H1 (cell line): ENCODE measurements around the gene TMED9. TPM values are rescaled to one million over a fixed set of nuclear protein-coding genes. Genes with fewer than 3 reads are reported as not detected.

ENCODE experiments used
- CTCF ChIA-PET: fragments of 300-600 bp; sonication (Branson Sonifier 250); formaldehyde crosslinking; loops from one replicate; lab custom pipeline; 2021; ENCODE audit not compliant: partially characterized antibody; lab: Charles Lee
- POLR2A ChIA-PET: fragments of 300-600 bp; sonication (Branson Sonifier 250); formaldehyde crosslinking; loops from one replicate; lab custom pipeline; 2021; ENCODE audit warnings: inconsistent platforms; ENCODE audit not compliant: partially characterized antibody; lab: Charles Lee
- DNase-seq, 2 experiments: peaks; one replicate each; pipeline versions ENCODE4 v3.0.0 to v3.0.0-alpha.2; 2010 to 2022; ENCODE audit warnings: low spot score in 2 of 2, low read depth in 1 of 2, mixed read lengths in 1 of 2
- FAIRE-seq: peaks from 2 replicates; lab custom pipeline; 2011; peaks lifted over from hg19 to GRCh38; lab: Jason Lieb, UNC
- H2AFZ ChIP-seq: 2 replicates; pipeline ENCODE4 v1.8.1; 2012; ENCODE audit warnings: low read length, inconsistent platforms
- H2AK5ac ChIP-seq: 2 replicates; pipeline ENCODE4 v1.6.1; 2013; ENCODE audit warnings: low read depth, low read length
- H2BK120ac ChIP-seq: replicated peaks from 2 replicates; pipeline ENCODE3; 2013; ENCODE audit warnings: low read depth, low read length, inconsistent platforms
- H2BK12ac ChIP-seq: 2 replicates; pipeline ENCODE4 v1.6.1; 2013; ENCODE audit warnings: low read depth, low read length
- H2BK15ac ChIP-seq: 2 replicates; pipeline ENCODE4 v1.6.1; 2013; ENCODE audit warnings: low read length
- H2BK20ac ChIP-seq: 2 replicates; pipeline ENCODE4 v1.6.1; 2013; ENCODE audit warnings: low read length
- H2BK5ac ChIP-seq: 2 replicates; pipeline ENCODE4 v1.6.1; 2013; ENCODE audit warnings: low read depth, low read length
- H3K14ac ChIP-seq: 2 replicates; pipeline ENCODE4 v1.6.1; 2013; ENCODE audit warnings: inconsistent platforms; ENCODE audit not compliant: insufficient read length
- H3K18ac ChIP-seq: 2 replicates; pipeline ENCODE4 v1.6.1; 2013; ENCODE audit warnings: low read length; ENCODE audit errors: extremely low read depth
- H3K23ac ChIP-seq: 2 replicates; pipeline ENCODE4 v1.6.1; 2013; ENCODE audit warnings: inconsistent platforms; ENCODE audit not compliant: insufficient read length
- H3K23me2 ChIP-seq: 2 replicates; pipeline ENCODE4 v1.6.1; 2013; ENCODE audit warnings: low read depth, low read length
- H3K27ac ChIP-seq: 2 replicates; pipeline ENCODE4 v1.6.1; 2011; ENCODE audit warnings: low read depth, low read length, inconsistent platforms
- H3K27me3 ChIP-seq, 4 experiments: replicated peaks in 1 of 4; 1 replicate in 1 of 4; 2 replicates in 3 of 4; pipeline versions ENCODE4 v1.6.1 to v1.8.1; 2011 to 2013; ENCODE audit warnings: low read length in 3 of 4, mild to moderate bottlenecking in 3 of 4, inconsistent platforms in 2 of 4, mixed read lengths in 2 of 4, moderate library complexity in 1 of 4; ENCODE audit not compliant: control insufficient read depth in 3 of 4, insufficient read depth in 3 of 4; ENCODE audit errors: extremely low read depth in 1 of 4
- H3K36me3 ChIP-seq, 4 experiments: 2 replicates each; pipeline versions ENCODE4 v1.6.1 to v1.8.1; 2011 to 2013; ENCODE audit warnings: mild to moderate bottlenecking in 4 of 4, low read length in 3 of 4, moderate library complexity in 2 of 4, control low read depth in 1 of 4, inconsistent platforms in 1 of 4; ENCODE audit not compliant: insufficient read depth in 4 of 4, control insufficient read depth in 2 of 4
- H3K4ac ChIP-seq: replicated peaks from 2 replicates; pipeline ENCODE3; 2013; ENCODE audit warnings: low read length, low read depth, mixed read lengths, inconsistent platforms; ENCODE audit not compliant: insufficient read length
- H3K4me1 ChIP-seq, 4 experiments: replicated peaks in 1 of 4; 1 replicate in 1 of 4; 2 replicates in 3 of 4; pipeline versions ENCODE4 v1.6.1 to v1.8.1; 2011 to 2013; ENCODE audit warnings: low read length in 3 of 4, inconsistent platforms in 2 of 4, mixed read lengths in 1 of 4; ENCODE audit not compliant: insufficient read depth in 4 of 4, control insufficient read depth in 3 of 4
- H3K4me2 ChIP-seq, 2 experiments: 2 replicates each; pipeline versions ENCODE4 v1.6.1 to v1.8.1; 2011 to 2013; ENCODE audit warnings: low read depth in 2 of 2, low read length in 2 of 2, control low read depth in 1 of 2, inconsistent platforms in 1 of 2, mild to moderate bottlenecking in 1 of 2; ENCODE audit not compliant: insufficient read depth in 1 of 2
- H3K4me3 ChIP-seq, 4 experiments: fragments of 200-600, 300-600 bp in 1 of 4; sonication (generic), shearing (Covaris generic), sonication (Bioruptor Twin) in 1 of 4; 2 replicates each; pipeline versions ENCODE4 v1.5.1 to v1.8.1; 2011 to 2016; ENCODE audit warnings: low read length in 4 of 4, low read depth in 3 of 4, control low read depth in 2 of 4, inconsistent platforms in 2 of 4, mild to moderate bottlenecking in 2 of 4, mixed read lengths in 1 of 4, moderate library complexity in 1 of 4; ENCODE audit not compliant: insufficient read depth in 2 of 4; ENCODE audit errors: extremely low read depth in 1 of 4
- H3K56ac ChIP-seq: replicated peaks from 2 replicates; pipeline ENCODE3; 2013; ENCODE audit warnings: low read depth, mild to moderate bottlenecking, mixed read lengths, low read length, inconsistent platforms; ENCODE audit not compliant: insufficient read length
- H3K79me1 ChIP-seq: 2 replicates; pipeline ENCODE4 v1.6.1; 2013; ENCODE audit warnings: low read depth, low read length, control low read depth
- H3K79me2 ChIP-seq, 2 experiments: 2 replicates each; pipeline versions ENCODE4 v1.6.1 to v1.8.1; 2012 to 2013; ENCODE audit warnings: low read length in 2 of 2, mild to moderate bottlenecking in 2 of 2, inconsistent platforms in 1 of 2; ENCODE audit not compliant: insufficient read depth in 2 of 2, control insufficient read depth in 1 of 2
- H3K9ac ChIP-seq, 4 experiments: replicated peaks in 1 of 4; 1 replicate in 1 of 4; 2 replicates in 3 of 4; pipeline versions ENCODE4 v1.6.1 to v1.8.1; 2011 to 2013; ENCODE audit warnings: low read depth in 3 of 4, low read length in 3 of 4, control low read depth in 2 of 4, mild to moderate bottlenecking in 2 of 4, moderate library complexity in 2 of 4, inconsistent platforms in 1 of 4; ENCODE audit errors: extremely low read depth in 1 of 4
- H3K9me3 ChIP-seq, 2 experiments: 2 replicates each; pipeline versions ENCODE4 v1.6.1 to v1.8.1; 2012 to 2013; ENCODE audit warnings: mild to moderate bottlenecking in 2 of 2, moderate library complexity in 2 of 2, control low read depth in 1 of 2, inconsistent platforms in 1 of 2, low read depth in 1 of 2, low read length in 1 of 2, mixed read lengths in 1 of 2; ENCODE audit not compliant: insufficient read depth in 2 of 2
- H4K20me1 ChIP-seq, 2 experiments: replicated peaks in 1 of 2; 2 replicates each; pipeline versions ENCODE3 to v1.8.1; 2011 to 2013; ENCODE audit warnings: inconsistent platforms in 2 of 2, low read length in 2 of 2, mild to moderate bottlenecking in 1 of 2; ENCODE audit not compliant: insufficient read depth in 2 of 2, control insufficient read depth in 1 of 2
- H4K5ac ChIP-seq: 2 replicates; pipeline ENCODE4 v1.6.1; 2013; ENCODE audit warnings: low read length, low read depth, mixed read lengths, inconsistent platforms; ENCODE audit not compliant: insufficient read length
- H4K8ac ChIP-seq: 2 replicates; pipeline ENCODE4 v1.8.0; 2013; ENCODE audit warnings: mild to moderate bottlenecking, moderate library complexity, low read length, inconsistent platforms; ENCODE audit not compliant: insufficient read depth; ENCODE audit errors: extremely low read depth
- H4K91ac ChIP-seq: replicated peaks from 2 replicates; pipeline ENCODE3; 2013; ENCODE audit warnings: low read length, mixed read lengths, inconsistent platforms; ENCODE audit not compliant: insufficient read length
- ASH2L ChIP-seq: fragments of 200-600, 300-600 bp; sonication (generic); IDR thresholded peaks from one replicate; pipeline ENCODE4 v1.7.1; 2017; ENCODE audit warnings: low read length
- CBX8 ChIP-seq: fragments of 300-800, 300-1000 bp; sonication (generic); IDR thresholded peaks from 2 replicates; pipeline ENCODE4 v1.7.1; 2016; ENCODE audit warnings: low read depth, low read length, borderline replicate concordance
- JUND ChIP-seq: IDR thresholded peaks from 2 replicates; pipeline ENCODE4 v1.6.1; 2011; ENCODE audit warnings: mild to moderate bottlenecking, improper control_type of control experiment, low read length
- NRF1 ChIP-seq: IDR thresholded peaks from 2 replicates; pipeline ENCODE4 v1.6.1; 2011; ENCODE audit warnings: mild to moderate bottlenecking, low read depth, low read length, improper control_type of control experiment
- POU5F1 ChIP-seq: IDR thresholded peaks from 2 replicates; pipeline ENCODE4 v1.6.1; 2011; ENCODE audit warnings: low read depth, mild to moderate bottlenecking, low read length, moderate library complexity
- RFX5 ChIP-seq: IDR thresholded peaks from 2 replicates; pipeline ENCODE4 v1.6.1; 2011; ENCODE audit warnings: low read depth, low read length, improper control_type of control experiment, borderline replicate concordance
- SAP30 ChIP-seq: fragments of 300-600 bp; sonication (generic); IDR thresholded peaks from 2 replicates; pipeline ENCODE4 v1.7.1; 2012; ENCODE audit warnings: low read length, moderate library complexity, mild to moderate bottlenecking, inconsistent platforms; ENCODE audit not compliant: insufficient read depth, insufficient replicate concordance
- SIRT6 ChIP-seq: IDR thresholded peaks from one replicate; pipeline ENCODE4 v1.7.1; 2012; ENCODE audit warnings: low read length, inconsistent platforms
- SRF ChIP-seq: IDR thresholded peaks from 2 replicates; pipeline ENCODE4 v1.6.1; 2011; ENCODE audit warnings: mild to moderate bottlenecking, low read depth, low read length, moderate library complexity
- TAF1 ChIP-seq: IDR thresholded peaks from 2 replicates; pipeline ENCODE4 v1.6.1; 2011; ENCODE audit warnings: mild to moderate bottlenecking, low read depth, low read length
- TCF12 ChIP-seq: IDR thresholded peaks from 2 replicates; pipeline ENCODE4 v1.6.1; 2011; ENCODE audit warnings: low read depth, mild to moderate bottlenecking, low read length
- YY1 ChIP-seq: IDR thresholded peaks from 2 replicates; pipeline ENCODE4 v1.6.1; 2011; ENCODE audit warnings: low read depth, mild to moderate bottlenecking, low read length
- WGBS, 2 experiments: shearing (Covaris generic) in 1 of 2; methylation state at CpG; one replicate each; pipeline versions ENCODE4 v1.1.6 to v1.1.7; 2013 to 2015; ENCODE audit warnings: low lambda C conversion rate in 2 of 2, mixed read lengths in 2 of 2, inconsistent platforms in 1 of 2, low coverage in 1 of 2, missing lambda C conversion rate in 1 of 2; ENCODE audit not compliant: insufficient replicate concordance in 2 of 2, insufficient coverage in 1 of 2, insufficient read length in 1 of 2; ENCODE audit errors: extremely low coverage in 1 of 2, missing lambda C conversion rate in 1 of 2; 5-methylcytosine and 5-hydroxymethylcytosine counted together
- polyA plus RNA-seq, 7 experiments: library from polyadenylated mRNA; depleted of rRNA in 3 of 7; stranded (reverse) in 5 of 7; unstranded in 2 of 7; fragments of >200 nt in 5 of 7; fragments of 200-250 nt in 2 of 7; gene quantifications; 1 replicate in 5 of 7; 2 replicates in 1 of 7; 4 replicates in 1 of 7; pipeline versions ENCODE4 v1.2.1 to v1.2.3, GENCODE V29; 2011 to 2013; ENCODE audit warnings: missing spikeins in 2 of 7, mixed read lengths in 2 of 7
- total RNA-seq: library from RNA; stranded (reverse); fragmentation: NEBNext Ultra II Directional; extraction: Animal tissue kit (Norgen Biotek cat#: 25700); gene quantifications from 2 replicates; pipeline ENCODE4 v1.2.1, GENCODE V29; 2021

TMED9 gene
- total and polyA plus RNA-seq, 2 of the 8 experiments (the other 6 are each of a cell fraction or from before 2014, with no cell fraction given) = 130 to 160 TPM

DNA sequence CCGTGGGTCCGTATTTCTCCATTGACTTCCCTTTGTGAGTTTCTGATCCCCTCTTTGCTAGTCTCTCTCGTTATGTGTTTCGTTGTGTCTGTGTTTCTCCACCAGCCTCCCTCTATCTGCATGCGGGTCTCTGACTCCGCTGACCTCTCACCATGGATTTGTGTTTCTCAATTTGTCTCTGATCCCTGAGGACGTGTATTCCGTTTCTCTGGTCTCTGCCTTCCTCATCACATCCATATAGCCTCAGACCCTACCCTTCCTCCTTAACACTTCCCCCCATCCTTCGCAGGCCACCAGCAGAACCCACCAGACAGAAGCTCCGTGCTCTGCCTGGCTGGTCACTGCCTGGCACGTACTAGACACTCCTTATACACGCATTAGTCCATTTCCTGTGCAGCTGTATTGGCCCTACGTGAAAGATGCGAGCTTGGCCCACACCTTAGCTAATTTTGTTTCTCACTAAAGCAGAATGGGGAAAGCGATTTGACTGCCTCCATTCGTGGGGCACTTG is 8.6 kb downstream of the TMED9 start:
- peak overlapping the region in 3 of 4 experiments; percentile 86 to 88 (median 87); a peak in 6 of 7 replicates for H3K9ac ChIP-seq
- no peak overlapping the region for H2BK20ac ChIP-seq
- H3K9me3 ChIP-seq = no peaks in the 10 kb centered on the region
- ChIA-PET CTCF (interaction anchor here (1.3 to 1.5 kb wide), 2 partner anchors 10 to 40 kb away, joined by 3 read pairs; no protein-coding TSS in a partner anchor), POLR2A (interaction anchor here (0.6 to 8.8 kb wide), 9 partner anchors 10 to 128 kb away, joined by 3 to 72 read pairs (median 3); no protein-coding TSS in a partner anchor)
- peaks cover 0 to 4% of the 10 kb centered on the region in 2 experiments; a peak in 1 of 4 replicates for H3K79me2 ChIP-seq
- H2BK5ac ChIP-seq = no peak overlapping the region; the same call in 1 of the 2 replicates
- H2BK15ac ChIP-seq = no peak overlapping the region
- no peak overlapping the region for H4K5ac ChIP-seq
- peaks cover 0 to 9% (median 4%) of the 10 kb centered on the region in 4 experiments; a peak in 4 of 8 replicates for H3K36me3 ChIP-seq
- no peak overlapping the region for H3K23ac ChIP-seq
- FAIRE-seq (no peak), DNase-seq (no peak)
- WGBS, 2 experiments = 26% methylated on average over 16 of the region's 16 CpGs; no CpG with 5 or more reads in 1 of the 2 experiments
- 0 out of 2 replicates have a peak overlapping the region, but pooled peaks have one; percentile 68 for H3K27ac ChIP-seq
- H3K4me3 ChIP-seq = peak overlapping the region; percentile 66 to 97 (median 79)
- H4K8ac ChIP-seq = no peak overlapping the region
- no peak overlapping the region for H2BK12ac ChIP-seq
- H3K14ac ChIP-seq = no peak overlapping the region
- H2AK5ac ChIP-seq = peak overlapping the region; percentile 88
- H4K91ac ChIP-seq = no peak overlapping the region
- no peak overlapping the region for H2BK120ac ChIP-seq
- no peak overlapping the region for H3K4ac ChIP-seq
- no peaks in the 10 kb centered on the region; the same call in none of the 2 replicates for H3K79me1 ChIP-seq
- H2AFZ ChIP-seq = peak overlapping the region; percentile 6; the same call in 1 of the 2 replicates
- no peak overlapping the region for H3K56ac ChIP-seq
- H3K23me2 ChIP-seq = peaks cover 9% of the 10 kb centered on the region
- H3K18ac ChIP-seq = no peak overlapping the region
- H3K4me1 ChIP-seq = peaks cover 0 to 3% (median 2%) of the 10 kb centered on the region in 4 experiments; a peak in 3 of 7 replicates
- H3K4me2 ChIP-seq = peak overlapping the region; percentile 91 to 100
- peaks cover 0 to 2% of the 10 kb centered on the region in 2 experiments for H4K20me1 ChIP-seq
- peaks cover 0 to 2% (median 0%) of the 10 kb centered on the region in 4 experiments; a peak in 2 of 7 replicates for H3K27me3 ChIP-seq
- TF ChIP-seq TAF1 (no peak), YY1 (no peak), SRF (no peak), SIRT6 (no peak), JUND (no peak), POU5F1 (no peak), TCF12 (no peak), NRF1 (no peak), SAP30 (no peak), RFX5 (no peak), CBX8 (no peak), ASH2L (no peak)
